HepG2 (cell line): ENCODE results near the gene TNS1. TPM values are rescaled to one million over a fixed set of nuclear protein-coding genes. Genes with fewer than 3 reads are reported as not detected.

Experiments
- ATAC-seq: fragments of 200-7000 bp; cut with Tn5 transposase; 3 replicates; pipeline ENCODE4 v1.9.1; 2020; ENCODE audit warnings: mild to moderate bottlenecking, moderate library complexity
- BruUV-seq: library from RNA; stranded (reverse); fragments of 400-500 nt; replicated peaks from 2 replicates; lab custom pipeline; 2021; lab: Mats Ljungman, UMichigan
- CTCF ChIA-PET: fragments of 300-600 bp; formaldehyde crosslinking; extraction: SDS; loops from one replicate; lab custom pipeline; 2021; ENCODE audit warnings: low total read pairs, inconsistent platforms, low intra/inter-chr PET ratio; lab: Yijun Ruan, JAX
- POLR2A ChIA-PET: fragments of 350-600 bp; sonication (Branson Sonifier 250); formaldehyde crosslinking; loops from one replicate; lab custom pipeline; 2020; ENCODE audit warnings: antibody characterized with exemption, inconsistent platforms; lab: Yijun Ruan, JAX
- DNase-seq: peaks from one replicate; pipeline ENCODE4 v3.0.0-alpha.2; 2015; ENCODE audit warnings: low spot score
- FAIRE-seq: peaks from 3 replicates; lab custom pipeline; 2011; peaks lifted over from hg19 to GRCh38; lab: Jason Lieb, UNC
- H2AFZ ChIP-seq: one replicate; pipeline ENCODE4 v1.6.1; 2011; ENCODE audit warnings: low read length, inconsistent platforms
- H3K27ac ChIP-seq: fragments of 300-600 bp; 3 replicates; pipeline ENCODE4 v1.8.0; 2011; ENCODE audit warnings: mixed run types, mild to moderate bottlenecking, mixed read lengths, low read length, inconsistent platforms; ENCODE audit not compliant: insufficient read depth; ENCODE audit errors: extremely low read length
- H3K27me3 ChIP-seq, 2 experiments: fragments of 200-600 bp in 1 of 2; 2 replicates in 1 of 2; 3 replicates in 1 of 2; pipeline versions ENCODE4 v1.6.0 to v1.8.0; 2011; ENCODE audit warnings: low read length in 2 of 2, mild to moderate bottlenecking in 2 of 2, moderate library complexity in 2 of 2, inconsistent platforms in 1 of 2; ENCODE audit not compliant: insufficient read depth in 2 of 2, control insufficient read depth in 1 of 2
- H3K36me3 ChIP-seq, 2 experiments: fragments of 200-600 bp in 1 of 2; replicated peaks in 1 of 2; 2 replicates in 1 of 2; 3 replicates in 1 of 2; pipeline versions ENCODE4 v1.5.1 to v1.8.0; 2011; ENCODE audit warnings: low read length in 2 of 2, inconsistent platforms in 1 of 2; ENCODE audit not compliant: insufficient read depth in 2 of 2, control insufficient read depth in 1 of 2
- H3K4me1 ChIP-seq: 2 replicates; pipeline ENCODE4 v1.5.1; 2012; ENCODE audit warnings: low read length, inconsistent platforms; ENCODE audit not compliant: insufficient read depth
- H3K4me2 ChIP-seq: 2 replicates; pipeline ENCODE4 v1.6.0; 2011; ENCODE audit warnings: low read depth, low read length, inconsistent platforms
- H3K4me3 ChIP-seq, 3 experiments: fragments of 200-600 bp in 1 of 3; sonication (generic), shearing (Covaris generic) in 1 of 3; replicated peaks in 1 of 3; 2 replicates each; pipeline ENCODE4 v1.5.1; 2011 to 2016; ENCODE audit warnings: low read length in 3 of 3, inconsistent platforms in 2 of 3, low read depth in 2 of 3, mild to moderate bottlenecking in 2 of 3, control low read depth in 1 of 3, mixed read lengths in 1 of 3; ENCODE audit not compliant: insufficient read depth in 1 of 3
- H3K79me2 ChIP-seq: one replicate; pipeline ENCODE4 v1.6.1; 2011; ENCODE audit warnings: low read length, inconsistent platforms; ENCODE audit not compliant: insufficient read depth
- H3K9ac ChIP-seq: 2 replicates; pipeline ENCODE4 v1.6.0; 2011; ENCODE audit warnings: mild to moderate bottlenecking, low read depth, low read length, inconsistent platforms; ENCODE audit not compliant: insufficient read depth
- H3K9me3 ChIP-seq: 2 replicates; pipeline ENCODE4 v1.5.1; 2012; ENCODE audit warnings: mild to moderate bottlenecking, low read length
- H4K20me1 ChIP-seq: 2 replicates; pipeline ENCODE4 v1.6.0; 2011; ENCODE audit warnings: inconsistent platforms, mild to moderate bottlenecking, low read length, moderate library complexity; ENCODE audit not compliant: insufficient read depth
- ATF7 ChIP-seq, 2 experiments: fragments of 450-650 bp in 1 of 2; sonication (generic) in 1 of 2; formaldehyde crosslinking in 1 of 2; IDR thresholded peaks; 2 replicates each; pipeline versions ENCODE4 v1.4.0 to v1.6.1; 2016 to 2020; ENCODE audit warnings: antibody characterized with exemption in 1 of 2, mild to moderate bottlenecking in 1 of 2, missing genetic modification reagents in 1 of 2
- BCL3 ChIP-seq: sonication (generic); formaldehyde crosslinking; IDR thresholded peaks from 2 replicates; pipeline ENCODE4 v1.5.1; 2020; ENCODE audit warnings: mild to moderate bottlenecking, missing genetic modification reagents, moderate library complexity
- BHLHE40 ChIP-seq: IDR thresholded peaks from 2 replicates; pipeline ENCODE4 v1.6.1; 2011; ENCODE audit warnings: low read length, improper control_type of control experiment
- ELF3 ChIP-seq: IDR thresholded peaks from 2 replicates; pipeline ENCODE4 v1.6.1; 2016; ENCODE audit warnings: missing genetic modification reagents, missing compliant biosample characterization
- MAFF ChIP-seq: IDR thresholded peaks from 2 replicates; pipeline ENCODE4 v1.6.1; 2011; ENCODE audit warnings: low read depth, low read length, improper control_type of control experiment
- MAFK ChIP-seq, 2 experiments: IDR thresholded peaks in 1 of 2; conservative IDR thresholded peaks in 1 of 2; 2 replicates each; pipeline ENCODE4 v1.6.1; 2011; ENCODE audit warnings: improper control_type of control experiment in 2 of 2, low read length in 2 of 2
- MAX ChIP-seq: IDR thresholded peaks from 2 replicates; pipeline ENCODE4 v1.6.1; 2012; ENCODE audit warnings: inconsistent platforms
- MLX ChIP-seq: IDR thresholded peaks from 2 replicates; pipeline ENCODE4 v1.6.1; 2016
- NFE2L2 ChIP-seq: fragments of 150-350 bp; IDR thresholded peaks from 2 replicates; pipeline ENCODE4 v1.6.1; 2014; ENCODE audit warnings: low read length
- NFIC ChIP-seq: IDR thresholded peaks from 2 replicates; pipeline ENCODE4 v1.6.1; 2012; ENCODE audit warnings: mild to moderate bottlenecking, low read length, inconsistent platforms
- PAXIP1 ChIP-seq: sonication (generic); formaldehyde crosslinking; conservative IDR thresholded peaks from 2 replicates; pipeline ENCODE4 v1.4.0; 2020; ENCODE audit warnings: mild to moderate bottlenecking, missing genetic modification reagents, moderate library complexity
- POGZ ChIP-seq: sonication (generic); formaldehyde crosslinking; IDR thresholded peaks from 2 replicates; pipeline ENCODE4 v1.4.0; 2020; ENCODE audit warnings: mild to moderate bottlenecking, missing genetic modification reagents
- RARA ChIP-seq: IDR thresholded peaks from 2 replicates; pipeline ENCODE4 v1.6.1; 2016; ENCODE audit warnings: missing genetic modification reagents, missing compliant biosample characterization
- SAP130 ChIP-seq: IDR thresholded peaks from 2 replicates; pipeline ENCODE4 v1.6.1; 2016; ENCODE audit warnings: low read depth
- SOX13 ChIP-seq, 3 experiments: fragments of 450-650 bp in 1 of 3; sonication (generic) in 1 of 3; formaldehyde crosslinking in 1 of 3; IDR thresholded peaks in 2 of 3; conservative IDR thresholded peaks in 1 of 3; 2 replicates each; pipeline versions ENCODE4 v1.5.0 to v1.6.1; 2016 to 2020; ENCODE audit warnings: antibody characterized with exemption in 1 of 3, mild to moderate bottlenecking in 1 of 3, missing compliant biosample characterization in 1 of 3, missing genetic modification reagents in 1 of 3, moderate library complexity in 1 of 3
- TBX3 ChIP-seq: fragments of 450-650 bp; IDR thresholded peaks from 2 replicates; pipeline ENCODE4 v1.6.1; 2017; ENCODE audit warnings: antibody characterized with exemption, mild to moderate bottlenecking, inconsistent platforms, borderline replicate concordance
- ZNF331 ChIP-seq: sonication (generic); formaldehyde crosslinking; IDR thresholded peaks from 2 replicates; pipeline ENCODE4 v1.4.0; 2020; ENCODE audit warnings: missing genetic modification reagents
- ZNF343 ChIP-seq: sonication (generic); formaldehyde crosslinking; IDR thresholded peaks from 2 replicates; pipeline ENCODE4 v1.4.0; 2020; ENCODE audit warnings: mild to moderate bottlenecking, missing genetic modification reagents
- ZNF510 ChIP-seq: sonication (generic); formaldehyde crosslinking; IDR thresholded peaks from 2 replicates; pipeline ENCODE4 v1.4.0; 2020; ENCODE audit warnings: low read depth, mild to moderate bottlenecking, missing genetic modification reagents
- ZNF670 ChIP-seq: sonication (generic); formaldehyde crosslinking; IDR thresholded peaks from 2 replicates; pipeline ENCODE4 v1.8.0; 2022; ENCODE audit warnings: mild to moderate bottlenecking, missing genetic modification reagents, borderline replicate concordance
- WGBS: methylation state at CpG from one replicate; pipeline ENCODE4 v1.1.6; 2017; ENCODE audit warnings: low lambda C conversion rate; 5-methylcytosine and 5-hydroxymethylcytosine counted together
- in situ Hi-C: cut with HindIII; loops from 2 replicates; pipeline ENCODE4 v1.10.0; 2017; ENCODE audit warnings: low pct_unique_long_range_greater_than_20kb; ENCODE audit not compliant: extremely low pct_ligation_motif_present
- intact Hi-C: fragments of 100-400 bp; cut with micrococcal nuclease; formaldehyde crosslinking; loops from one replicate; pipeline ENCODE4 v1.10.0; 2022; ENCODE audit not compliant: unreplicated experiment
- polyA plus RNA-seq, 8 experiments: library from polyadenylated mRNA; depleted of rRNA in 3 of 8; stranded (reverse) in 7 of 8; unstranded in 1 of 8; fragments of >200 nt; fragmentation: Illumina TruSeq in 4 of 8; extraction: Trizol in 4 of 8; gene quantifications; 2 replicates each; pipeline versions ENCODE4 v1.2.1 to v1.2.3, GENCODE V29; 2011 to 2016; ENCODE audit warnings: low read depth in 4 of 8, missing spikeins in 1 of 8, mixed read lengths in 1 of 8; ENCODE audit not compliant: insufficient read depth in 1 of 8
- total RNA-seq, 5 experiments: library from RNA; depleted of rRNA; stranded (reverse); fragments of >200 nt; fragmentation: Illumina TruSeq; extraction: Trizol; gene quantifications; 2 replicates each; pipeline ENCODE4 v1.2.3, GENCODE V29; 2016; ENCODE audit warnings: low read depth in 1 of 5

Gene TNS1
- total and polyA plus RNA-seq, 2 of the 13 experiments (the other 11 are each of a cell fraction or from before 2014, with no cell fraction given), result 1.9 to 118 TPM

DNA sequence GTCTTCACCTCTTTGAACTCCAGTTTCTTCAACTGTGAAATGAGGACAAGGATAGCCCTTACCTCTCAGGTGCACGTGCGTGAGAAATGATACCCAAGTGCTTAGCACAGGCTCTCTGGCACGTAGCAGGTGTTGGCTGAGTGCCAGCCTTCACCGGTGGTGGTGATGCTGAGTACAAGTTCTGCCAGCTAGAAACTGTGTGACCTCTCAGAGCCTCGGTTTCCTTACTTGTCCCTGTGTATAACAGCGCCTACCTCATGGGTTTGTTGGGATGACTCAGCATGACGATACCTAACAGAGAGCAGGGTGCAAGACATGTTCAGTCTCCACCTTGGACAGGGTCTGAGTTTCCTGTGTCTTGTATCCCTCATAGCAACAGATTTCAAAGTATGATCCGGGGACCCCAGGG lies 205.1 kb downstream of the TNS1 start:
- no peak for FAIRE-seq
- H3K4me2 ChIP-seq, result peak overlapping the region; percentile 26; the same call in 1 of the 2 replicates
- ChIA-PET CTCF (no interaction called here), POLR2A (no interaction called here)
- peak overlapping the region in 1 of 3 experiments; percentile 3; a peak in 1 of 6 replicates for H3K4me3 ChIP-seq
- no peak overlapping the region for H3K9ac ChIP-seq
- no peak for DNase-seq
- intact Hi-C loops, result no loop called here
- ATAC-seq, result peak; percentile 0; the same call in 1 of the 3 replicates
- no peaks in the 10 kb centered on the region for H3K27me3 ChIP-seq
- no TSS peak for BruUV-seq
- no peaks in the 10 kb centered on the region for H4K20me1 ChIP-seq
- H3K36me3 ChIP-seq, result no peaks in the 10 kb centered on the region
- H2AFZ ChIP-seq, result no peak overlapping the region
- no peaks in the 10 kb centered on the region for H3K79me2 ChIP-seq
- H3K9me3 ChIP-seq, result no peaks in the 10 kb centered on the region
- no peak overlapping the region for H3K27ac ChIP-seq
- in situ Hi-C loops, result no loop called here
- 13% methylated on average over 8 of the region's 8 CpGs for WGBS
- peaks cover 65% of the 10 kb centered on the region for H3K4me1 ChIP-seq
- 0 out of 2 replicates have a peak, but pooled peaks have one; percentile 12 for TF ChIP-seq PAXIP1
- no peak for TF ChIP-seq ZNF510 (CRISPR knock-in tag)
- TF ChIP-seq POGZ (CRISPR knock-in tag), result no peak
- TF ChIP-seq ZNF343, result no peak
- peak; percentile 49; the same call in 1 of the 2 replicates for TF ChIP-seq MAX
- no peak for TF ChIP-seq TBX3
- peak; percentile 14; the same call in 1 of the 2 replicates for TF ChIP-seq ELF3 (CRISPR knock-in tag)
- TF ChIP-seq BCL3, result 0 out of 2 replicates have a peak, but pooled peaks have one; percentile 51
- TF ChIP-seq SOX13 (IDR thresholded peaks at IDR 0.05), result 0 out of 2 replicates have a peak, but pooled peaks have one; percentile 39
- TF ChIP-seq SOX13 (CRISPR knock-in tag; conservative IDR thresholded peaks at IDR 0.05 in 1 of 2, IDR thresholded peaks at IDR 0.05 in 1 of 2), result no peak
- TF ChIP-seq SAP130, result peak; percentile 64
- TF ChIP-seq MAFF, result peak; percentile 49
- peak; percentile 48; the same call in 1 of the 2 replicates for TF ChIP-seq BHLHE40
- TF ChIP-seq NFIC, result peak; percentile 41; the same call in 1 of the 2 replicates
- peak; percentile 53; the same call in 1 of the 2 replicates for TF ChIP-seq RARA
- TF ChIP-seq ZNF331 (CRISPR knock-in tag), result no peak
- TF ChIP-seq ATF7 (IDR thresholded peaks at IDR 0.05), result no peak
- no peak for TF ChIP-seq ATF7 (CRISPR knock-in tag; IDR thresholded peaks at IDR 0.05)
- TF ChIP-seq NFE2L2, result peak; percentile 87
- TF ChIP-seq ZNF670 (CRISPR knock-in tag), result 0 out of 2 replicates have a peak, but pooled peaks have one; percentile 37
- peak; percentile 94 for TF ChIP-seq MLX (CRISPR knock-in tag)
- peak; percentile 60 to 73 for TF ChIP-seq MAFK (conservative IDR thresholded peaks at IDR 0.05 in 1 of 2, IDR thresholded peaks at IDR 0.05 in 1 of 2; ENCODE audit: low read length in 2 of 2)
